Measurements from ENCODE around the gene LY6G6C. TPM values are rescaled to one million over a fixed set of nuclear protein-coding genes. Genes with fewer than 3 reads are reported as not detected.
A peak's percentile ranks its signal among the peaks of the same experiment; 100 is the strongest.

The LY6G6C gene
- total RNA-seq, 1 donor: not detected

DNA sequence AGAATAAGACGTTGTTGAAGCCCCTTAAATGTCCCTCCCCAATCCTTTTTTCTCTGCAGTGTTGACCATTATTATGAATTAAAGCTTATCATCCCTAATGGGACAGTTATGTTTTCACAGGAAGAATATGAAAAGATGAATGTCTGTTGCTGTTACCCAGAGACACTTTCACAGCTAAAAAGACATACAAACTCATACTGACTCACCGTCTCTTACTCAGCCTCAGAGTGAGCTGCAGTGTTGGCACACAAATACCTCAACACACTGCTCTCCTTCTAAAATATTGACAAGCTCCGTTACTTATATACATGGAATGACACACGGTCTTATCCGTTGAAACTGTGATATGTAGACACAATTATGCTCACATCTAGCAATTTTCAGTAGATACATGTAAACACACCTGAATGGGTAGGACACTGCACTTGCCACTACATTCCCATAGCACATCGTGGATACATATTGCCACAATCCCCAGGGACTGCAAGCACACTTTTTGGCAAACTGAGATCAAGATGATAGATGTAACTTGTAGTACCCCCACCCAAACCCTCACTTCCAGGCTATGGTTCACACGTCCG is 31.3 kb upstream of the LY6G6C start:
- TF ChIP-seq, protein P1, sequence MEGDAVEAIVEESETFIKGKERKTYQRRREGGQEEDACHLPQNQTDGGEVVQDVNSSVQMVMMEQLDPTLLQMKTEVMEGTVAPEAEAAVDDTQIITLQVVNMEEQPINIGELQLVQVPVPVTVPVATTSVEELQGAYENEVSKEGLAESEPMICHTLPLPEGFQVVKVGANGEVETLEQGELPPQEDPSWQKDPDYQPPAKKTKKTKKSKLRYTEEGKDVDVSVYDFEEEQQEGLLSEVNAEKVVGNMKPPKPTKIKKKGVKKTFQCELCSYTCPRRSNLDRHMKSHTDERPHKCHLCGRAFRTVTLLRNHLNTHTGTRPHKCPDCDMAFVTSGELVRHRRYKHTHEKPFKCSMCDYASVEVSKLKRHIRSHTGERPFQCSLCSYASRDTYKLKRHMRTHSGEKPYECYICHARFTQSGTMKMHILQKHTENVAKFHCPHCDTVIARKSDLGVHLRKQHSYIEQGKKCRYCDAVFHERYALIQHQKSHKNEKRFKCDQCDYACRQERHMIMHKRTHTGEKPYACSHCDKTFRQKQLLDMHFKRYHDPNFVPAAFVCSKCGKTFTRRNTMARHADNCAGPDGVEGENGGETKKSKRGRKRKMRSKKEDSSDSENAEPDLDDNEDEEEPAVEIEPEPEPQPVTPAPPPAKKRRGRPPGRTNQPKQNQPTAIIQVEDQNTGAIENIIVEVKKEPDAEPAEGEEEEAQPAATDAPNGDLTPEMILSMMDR (IDR thresholded peaks at IDR 0.05; ENCODE audit: extremely low read depth, low read depth, low read length): no peak
- H3K4me2 ChIP-seq (ENCODE audit: insufficient read depth, low read length): peak overlapping the region; percentile 74
- no peaks in the 10 kb centered on the region for H4K20me1 ChIP-seq (ENCODE audit: insufficient read depth, low read length)
- peak overlapping the region; percentile 20 for H3K4me3 ChIP-seq (ENCODE audit: insufficient read depth, low read length)
- no peaks in the 10 kb centered on the region for H3K27me3 ChIP-seq (ENCODE audit: insufficient read depth, low read length)
- peak; percentile 86 for DNase-seq (ENCODE audit: insufficient read length, low spot score, missing footprints)
- peak overlapping the region; percentile 71 for H3K27ac ChIP-seq (ENCODE audit: low read depth, low read length)
- H3K4me1 ChIP-seq (ENCODE audit: insufficient read depth, low read length): peaks cover 12% of the 10 kb centered on the region
- no peak overlapping the region for H2AFZ ChIP-seq (ENCODE audit: low read length)
- H3K36me3 ChIP-seq (ENCODE audit: insufficient read depth, low read length): peaks cover 7% of the 10 kb centered on the region
- no peaks in the 10 kb centered on the region for H3K79me2 ChIP-seq (ENCODE audit: insufficient read depth, low read length)
- no peaks in the 10 kb centered on the region for H3K9me3 ChIP-seq (ENCODE audit: low read depth, low read length)

- peak; percentile 66 for DNase-seq (ENCODE audit: insufficient read length, low spot score, missing footprints)
- no peak overlapping the region for H3K4me3 ChIP-seq (ENCODE audit: insufficient read depth, low read length)
- no peak overlapping the region for H3K4me2 ChIP-seq (ENCODE audit: insufficient read depth, low read length)
- H2AFZ ChIP-seq (ENCODE audit: low read length): peak overlapping the region; percentile 35
- TF ChIP-seq, protein P1 (IDR thresholded peaks at IDR 0.05; ENCODE audit: extremely low read depth, low read depth, low read length): no peak
- H3K4me1 ChIP-seq (ENCODE audit: insufficient read depth, low read length): peaks cover 17% of the 10 kb centered on the region
- no peaks in the 10 kb centered on the region for H3K9me3 ChIP-seq (ENCODE audit: low read depth, low read length)
- peaks cover 12% of the 10 kb centered on the region for H3K36me3 ChIP-seq (ENCODE audit: insufficient read depth, low read length)
- no peaks in the 10 kb centered on the region for H3K79me2 ChIP-seq (ENCODE audit: insufficient read depth, low read length)
- H3K27ac ChIP-seq (ENCODE audit: low read depth, low read length): no peak overlapping the region
- H3K27me3 ChIP-seq (ENCODE audit: insufficient read depth, low read length): no peaks in the 10 kb centered on the region
- no peaks in the 10 kb centered on the region for H4K20me1 ChIP-seq (ENCODE audit: insufficient read depth, low read length)
Measured at GRCh38 chr6:31750411-31751022, 29.0 kb upstream of the LY6G6C start.

GRCh38 chr6:31749301-31750036 is 27.9 kb upstream of the LY6G6C start:
- H3K4me2 ChIP-seq (ENCODE audit: insufficient read depth, low read length): no peak overlapping the region
- H3K9me3 ChIP-seq (ENCODE audit: low read depth, low read length): no peaks in the 10 kb centered on the region
- H3K4me1 ChIP-seq (ENCODE audit: insufficient read depth, low read length): peaks cover 17% of the 10 kb centered on the region
- no peak overlapping the region for H3K27ac ChIP-seq (ENCODE audit: low read depth, low read length)
- no peaks in the 10 kb centered on the region for H4K20me1 ChIP-seq (ENCODE audit: insufficient read depth, low read length)
- peaks cover 12% of the 10 kb centered on the region for H3K36me3 ChIP-seq (ENCODE audit: insufficient read depth, low read length)
- H2AFZ ChIP-seq (ENCODE audit: low read length): no peak overlapping the region
- no peaks in the 10 kb centered on the region for H3K27me3 ChIP-seq (ENCODE audit: insufficient read depth, low read length)
- no peak overlapping the region for H3K4me3 ChIP-seq (ENCODE audit: insufficient read depth, low read length)
- TF ChIP-seq, protein P1 (IDR thresholded peaks at IDR 0.05; ENCODE audit: extremely low read depth, low read depth, low read length): no peak
- no peaks in the 10 kb centered on the region for H3K79me2 ChIP-seq (ENCODE audit: insufficient read depth, low read length)
- no peak for DNase-seq (ENCODE audit: insufficient read length, low spot score, missing footprints)

GRCh38 chr6:31744422-31744821 is 22.9 kb upstream of the LY6G6C start:
- Histone ChIP-seq H3K36me3 (ENCODE audit: insufficient read depth, low read length) (peaks cover 22% of the 10 kb centered on the region), H3K9me3 (ENCODE audit: low read depth, low read length) (no peaks in the 10 kb centered on the region), H3K4me1 (ENCODE audit: insufficient read depth, low read length) (peaks cover 9% of the 10 kb centered on the region), H3K4me3 (ENCODE audit: insufficient read depth, low read length) (no peak overlapping the region), H3K27me3 (ENCODE audit: insufficient read depth, low read length) (no peaks in the 10 kb centered on the region), H3K27ac (ENCODE audit: low read depth, low read length) (no peak overlapping the region), H4K20me1 (ENCODE audit: insufficient read depth, low read length) (no peaks in the 10 kb centered on the region), H3K4me2 (ENCODE audit: insufficient read depth, low read length) (no peak overlapping the region), H3K79me2 (ENCODE audit: insufficient read depth, low read length) (peaks cover 10% of the 10 kb centered on the region), H2AFZ (ENCODE audit: low read length) (no peak overlapping the region)
- DNase-seq (ENCODE audit: insufficient read length, low spot score, missing footprints): peak; percentile 26
- TF ChIP-seq, protein P1 (IDR thresholded peaks at IDR 0.05; ENCODE audit: extremely low read depth, low read depth, low read length): no peak

Measured in osteoblast (primary cell).